Breast epithelium (tissue), 3 donors: ENCODE results near the gene CNBD2.

ENCODE experiments used
- POLR2A ChIP-seq: fragments of 450-650 bp; IDR thresholded peaks from one replicate; pipeline ENCODE4 v1.6.1; 2016; ENCODE audit warnings: antibody characterized with exemption, mild to moderate bottlenecking, moderate library complexity
- POLR2AphosphoS5 ChIP-seq, 3 donors: sonication (generic); formaldehyde crosslinking; IDR thresholded peaks; one replicate each; pipeline ENCODE4 v1.6.1; 2017; ENCODE audit warnings: antibody characterized with exemption in 3 of 3
- TF ChIP-seq, protein P1 (sequence below), 3 donors: fragments of 450-650 bp; IDR thresholded peaks; one replicate each; pipeline ENCODE4 v1.5.1; 2016 to 2017; ENCODE audit warnings: antibody characterized with exemption in 3 of 3, mild to moderate bottlenecking in 3 of 3, moderate library complexity in 3 of 3

DNA sequence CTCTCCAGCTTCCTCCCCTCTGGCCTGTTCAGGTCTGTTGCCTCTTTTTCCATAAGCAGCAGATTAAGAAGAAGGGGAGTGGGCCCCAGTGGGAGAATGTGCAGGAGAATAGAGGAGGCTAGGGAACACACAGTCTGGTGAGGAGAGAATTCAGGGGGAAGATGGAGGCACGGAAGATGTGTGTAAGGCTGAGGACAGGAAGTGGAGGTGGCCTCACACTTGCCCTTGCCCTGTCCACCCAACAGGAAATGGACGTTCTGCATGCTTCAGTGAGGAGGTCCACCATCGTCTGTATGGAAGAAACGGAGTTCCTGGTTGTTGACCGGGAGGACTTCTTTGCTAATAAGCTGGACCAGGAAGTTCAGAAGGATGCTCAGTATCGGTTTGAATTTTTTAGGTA is 16.0 kb downstream of the CNBD2 start:
- TF ChIP-seq, protein P1, sequence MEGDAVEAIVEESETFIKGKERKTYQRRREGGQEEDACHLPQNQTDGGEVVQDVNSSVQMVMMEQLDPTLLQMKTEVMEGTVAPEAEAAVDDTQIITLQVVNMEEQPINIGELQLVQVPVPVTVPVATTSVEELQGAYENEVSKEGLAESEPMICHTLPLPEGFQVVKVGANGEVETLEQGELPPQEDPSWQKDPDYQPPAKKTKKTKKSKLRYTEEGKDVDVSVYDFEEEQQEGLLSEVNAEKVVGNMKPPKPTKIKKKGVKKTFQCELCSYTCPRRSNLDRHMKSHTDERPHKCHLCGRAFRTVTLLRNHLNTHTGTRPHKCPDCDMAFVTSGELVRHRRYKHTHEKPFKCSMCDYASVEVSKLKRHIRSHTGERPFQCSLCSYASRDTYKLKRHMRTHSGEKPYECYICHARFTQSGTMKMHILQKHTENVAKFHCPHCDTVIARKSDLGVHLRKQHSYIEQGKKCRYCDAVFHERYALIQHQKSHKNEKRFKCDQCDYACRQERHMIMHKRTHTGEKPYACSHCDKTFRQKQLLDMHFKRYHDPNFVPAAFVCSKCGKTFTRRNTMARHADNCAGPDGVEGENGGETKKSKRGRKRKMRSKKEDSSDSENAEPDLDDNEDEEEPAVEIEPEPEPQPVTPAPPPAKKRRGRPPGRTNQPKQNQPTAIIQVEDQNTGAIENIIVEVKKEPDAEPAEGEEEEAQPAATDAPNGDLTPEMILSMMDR (IDR thresholded peaks at IDR 0.05): no peak
- no peak for TF ChIP-seq POLR2A
- no peak for TF ChIP-seq POLR2AphosphoS5 (IDR thresholded peaks at IDR 0.05)
